ENCODE data around the gene CCDC192.

DNA sequence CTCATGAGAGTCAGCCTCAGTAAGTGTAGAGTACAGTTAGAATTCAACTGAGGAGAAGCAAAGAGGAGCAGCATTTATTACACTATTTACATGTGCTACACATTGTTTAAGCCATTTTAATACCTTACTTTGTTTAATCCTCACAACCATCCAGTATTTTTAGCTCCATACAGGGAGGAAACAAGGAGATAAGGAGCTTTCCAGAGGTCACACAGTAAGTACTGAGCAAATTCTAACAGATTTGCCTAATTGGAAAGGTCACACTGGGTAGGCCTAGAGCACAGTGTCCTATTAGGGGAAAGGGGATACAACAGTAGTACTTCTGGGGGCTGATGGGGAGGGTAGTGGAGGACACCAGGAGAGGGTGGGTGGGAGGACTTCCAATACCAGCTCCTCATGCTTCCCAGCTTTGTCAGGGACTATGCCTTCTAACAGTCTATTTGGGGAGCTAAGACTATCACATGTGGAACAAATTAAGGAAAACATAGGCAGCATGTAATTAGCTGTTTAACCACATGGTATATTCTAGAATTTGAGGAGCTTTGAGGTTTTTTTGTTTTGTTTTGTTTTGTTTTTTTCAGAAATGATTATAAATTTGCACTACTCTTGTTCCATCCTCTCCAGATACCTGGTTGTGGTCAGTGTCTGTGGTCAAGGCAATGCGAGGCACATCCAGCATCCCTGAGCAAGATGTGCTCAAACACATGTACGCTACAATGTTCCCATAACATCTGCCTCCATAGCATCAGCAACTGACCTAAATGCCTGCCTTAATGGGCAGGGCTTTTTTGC lies 284.4 kb downstream of the CCDC192 start:
- TF ChIP-seq, protein P1, sequence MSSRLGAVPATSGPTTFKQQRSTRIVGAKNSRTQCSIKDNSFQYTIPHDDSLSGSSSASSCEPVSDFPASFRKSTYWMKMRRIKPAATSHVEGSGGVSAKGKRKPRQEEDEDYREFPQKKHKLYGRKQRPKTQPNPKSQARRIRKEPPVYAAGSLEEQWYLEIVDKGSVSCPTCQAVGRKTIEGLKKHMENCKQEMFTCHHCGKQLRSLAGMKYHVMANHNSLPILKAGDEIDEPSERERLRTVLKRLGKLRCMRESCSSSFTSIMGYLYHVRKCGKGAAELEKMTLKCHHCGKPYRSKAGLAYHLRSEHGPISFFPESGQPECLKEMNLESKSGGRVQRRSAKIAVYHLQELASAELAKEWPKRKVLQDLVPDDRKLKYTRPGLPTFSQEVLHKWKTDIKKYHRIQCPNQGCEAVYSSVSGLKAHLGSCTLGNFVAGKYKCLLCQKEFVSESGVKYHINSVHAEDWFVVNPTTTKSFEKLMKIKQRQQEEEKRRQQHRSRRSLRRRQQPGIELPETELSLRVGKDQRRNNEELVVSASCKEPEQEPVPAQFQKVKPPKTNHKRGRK (CRISPR knock-in tag; IDR thresholded peaks at IDR 0.05; ENCODE audit: borderline replicate concordance) = no peak
- TF ChIP-seq, protein P2, sequence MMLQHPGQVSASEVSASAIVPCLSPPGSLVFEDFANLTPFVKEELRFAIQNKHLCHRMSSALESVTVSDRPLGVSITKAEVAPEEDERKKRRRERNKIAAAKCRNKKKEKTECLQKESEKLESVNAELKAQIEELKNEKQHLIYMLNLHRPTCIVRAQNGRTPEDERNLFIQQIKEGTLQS (CRISPR knock-in tag; conservative IDR thresholded peaks at IDR 0.05) = no peak
- TF ChIP-seq ZNF423 (CRISPR knock-in tag; IDR thresholded peaks at IDR 0.05) (no peak), MLX (CRISPR knock-in tag; IDR thresholded peaks at IDR 0.05) (no peak)

Measured in WTC11 (cell line).